OCI-LY1 (cell line): Measurements from ENCODE around the gene LINC00237.

ENCODE experiments used
- H2AFZ ChIP-seq: fragments of 200-600 bp; sonication (generic), shearing (Covaris generic); 2 replicates; pipeline ENCODE4 v1.6.0; 2014; ENCODE audit warnings: antibody characterized with exemption, mild to moderate bottlenecking, low read length
- H3F3A ChIP-seq: fragments of 200-600 bp; sonication (generic), shearing (Covaris generic); 2 replicates; pipeline ENCODE4 v1.6.0; 2014; ENCODE audit warnings: mild to moderate bottlenecking, antibody characterized with exemption, low read length, moderate library complexity; ENCODE audit not compliant: insufficient read depth
- H3K27ac ChIP-seq: fragments of 200-600 bp; sonication (generic); 2 replicates; pipeline ENCODE4 v1.5.1; 2014; ENCODE audit warnings: low read length, mixed run types, mild to moderate bottlenecking, low read depth; ENCODE audit not compliant: poor library complexity, severe bottlenecking
- H3K27me3 ChIP-seq: fragments of 200-600 bp; sonication (generic); 2 replicates; pipeline ENCODE4 v1.6.0; 2014; ENCODE audit warnings: antibody characterized with exemption, mild to moderate bottlenecking, low read length, moderate library complexity; ENCODE audit not compliant: insufficient read depth
- H3K36me3 ChIP-seq: fragments of 200-600 bp; sonication (generic); 2 replicates; pipeline ENCODE4 v1.6.1; 2014; ENCODE audit warnings: mild to moderate bottlenecking, antibody characterized with exemption, low read length, moderate library complexity, mixed read lengths; ENCODE audit not compliant: insufficient read depth
- H3K4me1 ChIP-seq: fragments of 200-600 bp; sonication (generic); 2 replicates; pipeline ENCODE4 v1.5.1; 2014; ENCODE audit warnings: mild to moderate bottlenecking, low read length, moderate library complexity; ENCODE audit not compliant: insufficient read depth, severe bottlenecking
- H3K4me2 ChIP-seq: fragments of 200-600 bp; sonication (generic), shearing (Covaris generic); 2 replicates; pipeline ENCODE4 v1.6.1; 2014; ENCODE audit warnings: low read length
- H3K4me3 ChIP-seq: fragments of 200-600 bp; sonication (generic); 2 replicates; pipeline ENCODE4 v1.5.1; 2014; ENCODE audit warnings: low read length, low read depth, mild to moderate bottlenecking, mixed read lengths; ENCODE audit not compliant: poor library complexity, severe bottlenecking
- H3K79me2 ChIP-seq: fragments of 200-600 bp; shearing (Covaris generic); 2 replicates; pipeline ENCODE4 v1.6.1; 2016; ENCODE audit warnings: mixed run types, low read length, mixed read lengths; ENCODE audit not compliant: insufficient read depth
- H3K9ac ChIP-seq: fragments of 200-600 bp; sonication (generic), shearing (Covaris generic); 2 replicates; pipeline ENCODE4 v1.6.1; 2014; ENCODE audit warnings: mild to moderate bottlenecking, low read length, mixed read lengths
- H3K9me2 ChIP-seq: fragments of 200-600 bp; sonication (generic), shearing (Covaris generic); 2 replicates; pipeline ENCODE4 v1.6.1; 2014; ENCODE audit warnings: low read depth, mild to moderate bottlenecking, low read length, mixed read lengths
- H3K9me3 ChIP-seq: fragments of 200-600 bp; shearing (Covaris generic); 2 replicates; pipeline ENCODE4 v1.6.1; 2014; ENCODE audit warnings: low read length, mixed read lengths
- H4K20me1 ChIP-seq: fragments of 200-600 bp; sonication (generic), shearing (Covaris generic); 2 replicates; pipeline ENCODE4 v1.6.0; 2016; ENCODE audit warnings: mild to moderate bottlenecking, low read length; ENCODE audit not compliant: insufficient read depth
- EZH2 ChIP-seq: fragments of 200-600 bp; sonication (generic), shearing (Covaris generic); IDR thresholded peaks from 2 replicates; pipeline ENCODE4 v1.8.0; 2017; ENCODE audit warnings: borderline replicate concordance, mixed run types, mild to moderate bottlenecking, antibody characterized with exemption, low read length, moderate library complexity, mixed read lengths
- TF ChIP-seq, protein P1 (sequence below): fragments of 200-600 bp; sonication (generic), shearing (Covaris generic); IDR thresholded peaks from 2 replicates; pipeline ENCODE4 v1.5.1; 2017; ENCODE audit warnings: mild to moderate bottlenecking, antibody characterized with exemption, low read length, moderate library complexity, mixed read lengths

Gene LINC00237

GRCh38 chr20:21052686-21053001, 53.5 kb downstream of the LINC00237 start:
- Histone ChIP-seq H3K27me3 (no peaks in the 10 kb centered on the region), H3K9me3 (no peaks in the 10 kb centered on the region), H3K27ac (no peak overlapping the region), H2AFZ (no peak overlapping the region), H4K20me1 (no peaks in the 10 kb centered on the region), H3K4me2 (no peak overlapping the region), H3K9ac (no peak overlapping the region), H3K4me3 (no peak overlapping the region), H3K9me2 (no peaks in the 10 kb centered on the region), H3K4me1 (peaks cover 18% of the 10 kb centered on the region), H3K36me3 (no peaks in the 10 kb centered on the region), H3F3A (no peaks in the 10 kb centered on the region), H3K79me2 (no peaks in the 10 kb centered on the region)
- TF ChIP-seq, protein P1, sequence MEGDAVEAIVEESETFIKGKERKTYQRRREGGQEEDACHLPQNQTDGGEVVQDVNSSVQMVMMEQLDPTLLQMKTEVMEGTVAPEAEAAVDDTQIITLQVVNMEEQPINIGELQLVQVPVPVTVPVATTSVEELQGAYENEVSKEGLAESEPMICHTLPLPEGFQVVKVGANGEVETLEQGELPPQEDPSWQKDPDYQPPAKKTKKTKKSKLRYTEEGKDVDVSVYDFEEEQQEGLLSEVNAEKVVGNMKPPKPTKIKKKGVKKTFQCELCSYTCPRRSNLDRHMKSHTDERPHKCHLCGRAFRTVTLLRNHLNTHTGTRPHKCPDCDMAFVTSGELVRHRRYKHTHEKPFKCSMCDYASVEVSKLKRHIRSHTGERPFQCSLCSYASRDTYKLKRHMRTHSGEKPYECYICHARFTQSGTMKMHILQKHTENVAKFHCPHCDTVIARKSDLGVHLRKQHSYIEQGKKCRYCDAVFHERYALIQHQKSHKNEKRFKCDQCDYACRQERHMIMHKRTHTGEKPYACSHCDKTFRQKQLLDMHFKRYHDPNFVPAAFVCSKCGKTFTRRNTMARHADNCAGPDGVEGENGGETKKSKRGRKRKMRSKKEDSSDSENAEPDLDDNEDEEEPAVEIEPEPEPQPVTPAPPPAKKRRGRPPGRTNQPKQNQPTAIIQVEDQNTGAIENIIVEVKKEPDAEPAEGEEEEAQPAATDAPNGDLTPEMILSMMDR: no peak
- no peak for TF ChIP-seq EZH2

DNA sequence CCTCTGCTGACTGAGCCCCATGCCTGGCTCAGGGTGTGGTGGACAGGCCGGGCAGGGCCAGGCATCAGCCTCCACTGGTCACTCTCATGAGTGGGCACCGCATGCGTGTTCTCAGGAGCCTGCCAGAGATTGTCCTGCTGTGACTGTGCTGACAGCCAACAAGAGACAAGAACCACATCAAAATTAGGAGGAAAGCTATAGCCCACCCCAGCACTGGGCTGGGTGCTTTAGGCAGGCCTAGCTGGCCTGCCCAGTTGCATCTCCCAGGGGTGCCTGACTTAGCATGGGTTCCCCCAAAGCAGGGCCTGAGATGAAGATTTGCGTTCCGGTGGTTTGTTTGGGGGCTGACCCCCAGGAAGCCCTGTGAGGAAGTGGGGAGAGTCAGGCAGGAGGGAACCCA, 53.9 kb downstream of the LINC00237 start:
- H3K27me3 ChIP-seq: no peaks in the 10 kb centered on the region
- no peaks in the 10 kb centered on the region for H3F3A ChIP-seq
- H2AFZ ChIP-seq: no peak overlapping the region
- H3K27ac ChIP-seq: no peak overlapping the region
- no peaks in the 10 kb centered on the region for H4K20me1 ChIP-seq
- H3K4me3 ChIP-seq: no peak overlapping the region
- no peak overlapping the region for H3K4me2 ChIP-seq
- H3K9me2 ChIP-seq: no peaks in the 10 kb centered on the region
- TF ChIP-seq, protein P1: no peak
- no peak for TF ChIP-seq EZH2
- no peaks in the 10 kb centered on the region for H3K36me3 ChIP-seq
- no peaks in the 10 kb centered on the region for H3K79me2 ChIP-seq
- H3K9ac ChIP-seq: no peak overlapping the region
- H3K4me1 ChIP-seq: peaks cover 18% of the 10 kb centered on the region
- H3K9me3 ChIP-seq: no peaks in the 10 kb centered on the region

DNA sequence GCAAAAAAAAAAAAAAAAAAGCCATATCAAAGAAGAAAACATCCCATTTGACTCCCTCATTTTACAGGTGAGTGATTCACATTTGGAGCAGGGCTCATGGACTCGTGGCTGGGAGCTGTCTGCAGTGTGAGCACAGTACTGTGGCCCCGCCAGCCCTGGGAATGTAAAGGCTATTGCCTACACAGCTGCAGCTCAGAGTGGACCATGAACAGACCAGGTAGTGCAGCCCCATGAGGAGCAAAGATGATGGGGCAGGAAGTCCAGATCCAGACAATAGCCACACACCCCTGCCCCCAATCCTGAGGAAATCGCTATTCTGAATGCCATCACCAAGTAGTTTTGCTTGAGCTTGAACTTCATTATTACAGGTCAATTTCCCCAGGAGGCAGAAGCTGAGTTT, 55.4 kb downstream of the LINC00237 start:
- Histone ChIP-seq H3K9me3 (no peaks in the 10 kb centered on the region), H3K9me2 (no peaks in the 10 kb centered on the region), H3K4me2 (no peak overlapping the region), H2AFZ (no peak overlapping the region), H4K20me1 (no peaks in the 10 kb centered on the region), H3K4me3 (no peak overlapping the region), H3K27me3 (no peaks in the 10 kb centered on the region), H3K9ac (no peak overlapping the region), H3K4me1 (peaks cover 18% of the 10 kb centered on the region), H3K27ac (no peak overlapping the region), H3K36me3 (no peaks in the 10 kb centered on the region), H3K79me2 (no peaks in the 10 kb centered on the region), H3F3A (no peaks in the 10 kb centered on the region)
- TF ChIP-seq EZH2: no peak
- TF ChIP-seq, protein P1: no peak
